PC-3 (cell line): ENCODE data around the gene AGR3.

Experiments
- EZH2 ChIP-seq: fragments of 300-600 bp; sonication (generic); IDR thresholded peaks from one replicate; pipeline ENCODE4 v1.6.1; 2017; ENCODE audit warnings: antibody characterized with exemption, mild to moderate bottlenecking, low read length; ENCODE audit not compliant: unreplicated experiment
- EZH2phosphoT487 ChIP-seq: fragments of 300-600 bp; sonication (generic); IDR thresholded peaks from 2 replicates; pipeline ENCODE4 v1.6.1; 2018; ENCODE audit warnings: mild to moderate bottlenecking, antibody characterized with exemption, low read length, borderline replicate concordance
- TF ChIP-seq, protein P1 (sequence below): fragments of 300-600 bp; sonication (generic); conservative IDR thresholded peaks from 2 replicates; pipeline ENCODE4 v1.5.1; 2017; ENCODE audit warnings: antibody characterized with exemption, low read depth, mild to moderate bottlenecking, low read length

DNA sequence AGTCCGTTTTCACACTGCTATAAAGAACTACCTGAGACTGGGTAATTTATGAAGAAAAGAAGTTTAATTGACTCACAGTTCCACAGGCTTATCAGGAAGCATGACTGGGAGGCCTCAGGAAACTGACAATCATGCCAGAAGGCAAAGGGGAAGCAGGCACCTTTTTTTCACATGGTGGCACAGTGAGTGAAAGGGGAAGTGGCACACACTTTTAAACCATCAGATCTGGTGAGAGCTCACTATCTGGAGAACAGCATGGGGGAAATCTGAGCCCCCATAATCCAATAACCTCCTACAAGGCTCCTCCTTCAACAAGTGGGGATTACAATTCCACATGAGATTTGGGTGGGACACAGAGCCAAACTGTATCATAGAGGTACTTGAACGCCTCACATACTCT lies 30.0 kb downstream of the AGR3 start:
- TF ChIP-seq EZH2 (no peak), EZH2phosphoT487 (no peak)
- TF ChIP-seq, protein P1, sequence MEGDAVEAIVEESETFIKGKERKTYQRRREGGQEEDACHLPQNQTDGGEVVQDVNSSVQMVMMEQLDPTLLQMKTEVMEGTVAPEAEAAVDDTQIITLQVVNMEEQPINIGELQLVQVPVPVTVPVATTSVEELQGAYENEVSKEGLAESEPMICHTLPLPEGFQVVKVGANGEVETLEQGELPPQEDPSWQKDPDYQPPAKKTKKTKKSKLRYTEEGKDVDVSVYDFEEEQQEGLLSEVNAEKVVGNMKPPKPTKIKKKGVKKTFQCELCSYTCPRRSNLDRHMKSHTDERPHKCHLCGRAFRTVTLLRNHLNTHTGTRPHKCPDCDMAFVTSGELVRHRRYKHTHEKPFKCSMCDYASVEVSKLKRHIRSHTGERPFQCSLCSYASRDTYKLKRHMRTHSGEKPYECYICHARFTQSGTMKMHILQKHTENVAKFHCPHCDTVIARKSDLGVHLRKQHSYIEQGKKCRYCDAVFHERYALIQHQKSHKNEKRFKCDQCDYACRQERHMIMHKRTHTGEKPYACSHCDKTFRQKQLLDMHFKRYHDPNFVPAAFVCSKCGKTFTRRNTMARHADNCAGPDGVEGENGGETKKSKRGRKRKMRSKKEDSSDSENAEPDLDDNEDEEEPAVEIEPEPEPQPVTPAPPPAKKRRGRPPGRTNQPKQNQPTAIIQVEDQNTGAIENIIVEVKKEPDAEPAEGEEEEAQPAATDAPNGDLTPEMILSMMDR: no peak
